B cell (primary cell): ENCODE results near the gene CTNNA3. TPM values are rescaled to one million over a fixed set of nuclear protein-coding genes. Genes with fewer than 3 reads are reported as not detected.

Source experiments
- ATAC-seq: fragments of 200-7000 bp; cut with Tn5 transposase; one replicate; pipeline ENCODE4 v1.10.0; 2021; ENCODE audit warnings: low read depth, mild to moderate bottlenecking, moderate number of reproducible peaks, moderate library complexity
- CTCF ChIA-PET: fragments of 350-600 bp; sonication (Branson Sonifier 250); formaldehyde crosslinking; loops from one replicate; lab custom pipeline; 2021; ENCODE audit warnings: antibody characterized with exemption, inconsistent platforms; lab: Charles Lee
- POLR2A ChIA-PET: fragments of 350-600 bp; sonication (Branson Sonifier 250); formaldehyde crosslinking; loops from one replicate; lab custom pipeline; 2021; ENCODE audit warnings: antibody characterized with exemption; lab: Charles Lee
- DNase-seq: peaks from one replicate; pipeline ENCODE4 v3.0.0; 2013
- H2AFZ ChIP-seq: 2 replicates; pipeline ENCODE4 v1.6.1; 2012; ENCODE audit warnings: mild to moderate bottlenecking, low read depth, low read length; ENCODE audit not compliant: insufficient read depth, poor library complexity, severe bottlenecking
- H3K27ac ChIP-seq, 2 donors: 1 replicate in 1 of 2; 2 replicates in 1 of 2; pipeline ENCODE4 v1.5.1; 2012 to 2013; ENCODE audit warnings: low read length in 2 of 2, mild to moderate bottlenecking in 2 of 2, moderate library complexity in 1 of 2
- H3K27me3 ChIP-seq, 4 experiments: fragments of 200-600 bp in 1 of 4; sonication (generic) in 1 of 4; replicated peaks in 1 of 4; 1 replicate in 2 of 4; 2 replicates in 2 of 4; pipeline versions ENCODE4 v1.6.1 to v1.7.0; 2013 to 2016; ENCODE audit warnings: low read length in 3 of 4, mild to moderate bottlenecking in 2 of 4, mixed read lengths in 1 of 4, moderate library complexity in 1 of 4; ENCODE audit not compliant: insufficient read depth in 4 of 4, control insufficient read depth in 3 of 4; ENCODE audit errors: control extremely low read depth in 1 of 4
- H3K36me3 ChIP-seq, 2 experiments: replicated peaks in 1 of 2; 1 replicate in 1 of 2; 2 replicates in 1 of 2; pipeline versions ENCODE4 v1.6.1 to v1.7.1; 2013; ENCODE audit warnings: low read length in 1 of 2; ENCODE audit not compliant: insufficient read depth in 2 of 2, control insufficient read depth in 1 of 2; ENCODE audit errors: control extremely low read depth in 1 of 2, extremely low read depth in 1 of 2
- H3K4me1 ChIP-seq, 2 donors: fragments of 200-600 bp in 1 of 2; sonication (generic) in 1 of 2; 1 replicate in 1 of 2; 2 replicates in 1 of 2; pipeline versions ENCODE4 v1.5.1 to v1.6.1; 2013 to 2017; ENCODE audit warnings: low read length in 2 of 2; ENCODE audit not compliant: control insufficient read depth in 2 of 2, insufficient read depth in 2 of 2
- H3K4me2 ChIP-seq: replicated peaks from 2 replicates; pipeline ENCODE3; 2012; ENCODE audit warnings: mild to moderate bottlenecking, low read depth, low read length; ENCODE audit not compliant: poor library complexity, severe bottlenecking
- H3K4me3 ChIP-seq, 5 experiments: fragments of 200-600 bp in 1 of 5; sonication (generic) in 1 of 5; 1 replicate in 3 of 5; 2 replicates in 2 of 5; pipeline versions ENCODE4 v1.5.1 to v1.7.0; 2011 to 2016; ENCODE audit warnings: low read length in 4 of 5, mild to moderate bottlenecking in 4 of 5, low read depth in 2 of 5, control low read depth in 1 of 5, moderate library complexity in 1 of 5; ENCODE audit not compliant: insufficient read depth in 1 of 5; ENCODE audit errors: control extremely low read depth in 1 of 5, extremely low read depth in 1 of 5
- H3K79me2 ChIP-seq: fragments of 200-600 bp; sonication (generic); one replicate; pipeline ENCODE4 v1.6.0; 2016; ENCODE audit warnings: low read length; ENCODE audit not compliant: control insufficient read depth, insufficient read depth
- H3K9ac ChIP-seq: fragments of 200-600 bp; sonication (generic); 2 replicates; pipeline ENCODE4 v1.6.1; 2017; ENCODE audit warnings: mild to moderate bottlenecking, low read length, moderate library complexity
- H3K9me3 ChIP-seq, 3 donors: one replicate each; pipeline versions ENCODE4 v1.6.1 to v1.7.1; 2013; ENCODE audit warnings: low read length in 2 of 3; ENCODE audit not compliant: control insufficient read depth in 2 of 3, insufficient read depth in 1 of 3; ENCODE audit errors: control extremely low read depth in 1 of 3
- H4K20me1 ChIP-seq: 2 replicates; pipeline ENCODE4 v1.6.0; 2012; ENCODE audit warnings: mild to moderate bottlenecking, low read length; ENCODE audit not compliant: insufficient read depth, control insufficient read depth, poor library complexity, severe bottlenecking
- H3K27ac Mint-ChIP-seq: one replicate; pipeline ENCODE4 v1.8.0; 2021; ENCODE audit warnings: mixed read lengths
- H3K27me3 Mint-ChIP-seq: one replicate; pipeline ENCODE4 v1.8.0; 2021; ENCODE audit warnings: mixed read lengths
- H3K4me1 Mint-ChIP-seq: one replicate; pipeline ENCODE4 v1.8.0; 2021; ENCODE audit warnings: mixed read lengths
- H3K4me3 Mint-ChIP-seq: one replicate; pipeline ENCODE4 v1.8.0; 2021; ENCODE audit warnings: mixed read lengths
- H3K9me3 Mint-ChIP-seq: one replicate; pipeline ENCODE4 v1.8.0; 2022; ENCODE audit warnings: mixed read lengths; ENCODE audit not compliant: insufficient read depth
- EZH2 ChIP-seq: IDR thresholded peaks from 2 replicates; pipeline ENCODE4 v1.6.1; 2012; ENCODE audit warnings: borderline replicate concordance, low read depth, mild to moderate bottlenecking, moderate library complexity, low read length; ENCODE audit not compliant: insufficient read depth, poor library complexity, severe bottlenecking
- WGBS: methylation state at CpG from one replicate; pipeline ENCODE4 v1.1.5; 2013; ENCODE audit warnings: missing lambda C conversion rate; ENCODE audit not compliant: insufficient coverage; 5-methylcytosine and 5-hydroxymethylcytosine counted together
- intact Hi-C: fragments of 100-400 bp; cut with micrococcal nuclease; formaldehyde crosslinking; loops from one replicate; pipeline ENCODE4 v1.10.0; 2022
- polyA plus RNA-seq: library from polyadenylated mRNA; depleted of rRNA; stranded (reverse); fragments of >200 nt; gene quantifications from 2 replicates; pipeline ENCODE4 v1.2.3, GENCODE V29; 2012
- total RNA-seq, 2 donors: library from RNA; stranded (reverse); fragments of 120-200 nt in 1 of 2; gene quantifications; 1 replicate in 1 of 2; 2 replicates in 1 of 2; pipeline versions ENCODE4 v1.2.3 to v1.2.4, GENCODE V29; 2013 to 2022
- TF ChIP-seq, protein P1 (sequence below): fragments of 200-600 bp; IDR thresholded peaks from one replicate; pipeline ENCODE4 v1.8.0; 2022; ENCODE audit warnings: antibody characterized with exemption, mild to moderate bottlenecking

The CTNNA3 gene
- total and polyA plus RNA-seq, 2 donors (not counting 1 experiment from before 2014, with no cell fraction given) = 0.01 TPM; not detected in 1

DNA sequence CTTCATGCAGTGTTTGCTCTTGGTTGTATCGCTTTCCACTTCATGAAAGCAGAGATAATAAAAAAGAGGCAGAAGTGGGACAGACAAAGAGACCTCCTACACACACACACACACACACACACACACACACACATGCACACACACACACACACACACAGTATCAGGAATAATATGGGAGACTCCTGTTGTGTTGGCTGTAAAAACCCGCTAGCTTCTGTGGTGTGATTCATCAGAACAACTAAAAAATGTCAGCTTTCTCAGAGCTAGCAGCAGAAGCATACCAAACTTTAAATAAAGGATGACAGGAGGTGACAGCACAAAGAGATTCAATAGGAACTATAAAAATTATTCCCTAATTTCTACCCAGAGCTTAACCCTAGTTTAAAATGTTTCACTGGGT, 918.3 kb downstream of the CTNNA3 start:
- no peak for TF ChIP-seq EZH2
- TF ChIP-seq, protein P1, sequence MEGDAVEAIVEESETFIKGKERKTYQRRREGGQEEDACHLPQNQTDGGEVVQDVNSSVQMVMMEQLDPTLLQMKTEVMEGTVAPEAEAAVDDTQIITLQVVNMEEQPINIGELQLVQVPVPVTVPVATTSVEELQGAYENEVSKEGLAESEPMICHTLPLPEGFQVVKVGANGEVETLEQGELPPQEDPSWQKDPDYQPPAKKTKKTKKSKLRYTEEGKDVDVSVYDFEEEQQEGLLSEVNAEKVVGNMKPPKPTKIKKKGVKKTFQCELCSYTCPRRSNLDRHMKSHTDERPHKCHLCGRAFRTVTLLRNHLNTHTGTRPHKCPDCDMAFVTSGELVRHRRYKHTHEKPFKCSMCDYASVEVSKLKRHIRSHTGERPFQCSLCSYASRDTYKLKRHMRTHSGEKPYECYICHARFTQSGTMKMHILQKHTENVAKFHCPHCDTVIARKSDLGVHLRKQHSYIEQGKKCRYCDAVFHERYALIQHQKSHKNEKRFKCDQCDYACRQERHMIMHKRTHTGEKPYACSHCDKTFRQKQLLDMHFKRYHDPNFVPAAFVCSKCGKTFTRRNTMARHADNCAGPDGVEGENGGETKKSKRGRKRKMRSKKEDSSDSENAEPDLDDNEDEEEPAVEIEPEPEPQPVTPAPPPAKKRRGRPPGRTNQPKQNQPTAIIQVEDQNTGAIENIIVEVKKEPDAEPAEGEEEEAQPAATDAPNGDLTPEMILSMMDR = no peak
- Histone ChIP-seq H3K27me3 (no peaks in the 10 kb centered on the region), H3K9ac (no peak overlapping the region), H3K36me3 (no peaks in the 10 kb centered on the region), H4K20me1 (no peaks in the 10 kb centered on the region), H3K4me2 (no peak overlapping the region), H2AFZ (no peak overlapping the region), H3K9me3 (no peaks in the 10 kb centered on the region), H3K27ac (no peak overlapping the region), H3K79me2 (no peaks in the 10 kb centered on the region), H3K4me1 (no peaks in the 10 kb centered on the region), H3K4me3 (no peak overlapping the region)
- no peak overlapping the region for H3K27ac Mint-ChIP-seq
- H3K4me3 Mint-ChIP-seq = no peak overlapping the region
- peaks cover 3% of the 10 kb centered on the region for H3K9me3 Mint-ChIP-seq
- ATAC-seq = no peak
- intact Hi-C loops = no loop called here
- no peaks in the 10 kb centered on the region for H3K4me1 Mint-ChIP-seq
- POLR2A ChIA-PET = no interaction called here
- CTCF ChIA-PET = interaction anchor here (0.6 kb wide), 1 partner anchor 130 kb away, joined by 3 read pairs; no protein-coding TSS in a partner anchor
- WGBS = no CpG with 5 or more reads among the region's 2 CpGs
- no peak for DNase-seq
- H3K27me3 Mint-ChIP-seq = no peaks in the 10 kb centered on the region

DNA sequence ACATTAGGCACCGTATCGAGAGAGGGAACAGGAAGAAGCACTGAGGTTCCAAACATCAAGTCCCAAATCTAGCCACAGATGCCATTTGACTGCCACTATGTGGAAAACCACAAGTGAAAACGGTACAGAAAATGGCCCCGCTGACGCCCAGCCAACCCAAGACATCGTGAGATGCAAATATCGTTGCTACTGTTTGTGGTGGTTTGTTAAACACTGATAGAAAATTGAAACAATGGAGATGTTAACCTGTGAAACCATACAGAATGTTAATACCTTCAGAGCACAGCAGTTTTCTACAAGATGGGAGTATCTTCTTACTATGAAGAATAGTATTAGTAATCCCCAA, 922.5 kb downstream of the CTNNA3 start:
- 79% methylated on average over 6 of the region's 7 CpGs for WGBS
- no peak for TF ChIP-seq EZH2
- TF ChIP-seq, protein P1 = no peak
- H3K4me1 ChIP-seq = no peaks in the 10 kb centered on the region
- no peaks in the 10 kb centered on the region for H3K27me3 ChIP-seq
- no peaks in the 10 kb centered on the region for H4K20me1 ChIP-seq
- Mint-ChIP-seq H3K4me3 (no peak overlapping the region), H3K27ac (no peak overlapping the region), H3K27me3 (no peaks in the 10 kb centered on the region), H3K9me3 (peaks cover 3% of the 10 kb centered on the region), H3K4me1 (no peaks in the 10 kb centered on the region)
- ChIA-PET POLR2A (no interaction called here), CTCF (no interaction called here)
- H3K27ac ChIP-seq = no peak overlapping the region
- no peaks in the 10 kb centered on the region for H3K36me3 ChIP-seq
- no peak overlapping the region for H3K4me3 ChIP-seq
- intact Hi-C loops = no loop called here
- no peak overlapping the region for H2AFZ ChIP-seq
- no peak for DNase-seq
- ATAC-seq = no peak
- no peak overlapping the region for H3K9ac ChIP-seq
- no peaks in the 10 kb centered on the region for H3K9me3 ChIP-seq
- H3K4me2 ChIP-seq = no peak overlapping the region
- no peaks in the 10 kb centered on the region for H3K79me2 ChIP-seq
